Brain microvascular endothelial cell (primary cell): ENCODE measurements around the gene CNGA1.

Source experiments
- DNase-seq: peaks from one replicate; pipeline ENCODE4 v3.0.0-alpha.2; 2020
- H3K27ac ChIP-seq: fragments of 250-450 bp; sonication (Bioruptor Pico); 2 replicates; pipeline ENCODE4 v1.5.1; 2020; ENCODE audit warnings: mild to moderate bottlenecking, moderate library complexity
- H3K27me3 ChIP-seq: fragments of 250-450 bp; sonication (Bioruptor Pico); replicated peaks from 2 replicates; pipeline ENCODE4 v1.5.1; 2020; ENCODE audit warnings: mild to moderate bottlenecking
- H3K36me3 ChIP-seq: fragments of 250-450 bp; sonication (Bioruptor Pico); replicated peaks from 2 replicates; pipeline ENCODE4 v1.5.1; 2020; ENCODE audit warnings: mild to moderate bottlenecking
- H3K4me3 ChIP-seq: 2 replicates; pipeline ENCODE4 v1.5.1; 2011; ENCODE audit warnings: low read depth, mild to moderate bottlenecking, control low read depth, low read length, moderate library complexity
- CTCF ChIP-seq: IDR thresholded peaks from 2 replicates; pipeline ENCODE4 v1.5.1; 2011; ENCODE audit warnings: low read depth, mild to moderate bottlenecking, moderate library complexity, low read length, control low read depth, inconsistent platforms; ENCODE audit errors: missing control alignments
- in situ Hi-C: cut with HindIII; loops from 2 replicates; pipeline ENCODE4 v1.10.0; 2017; ENCODE audit warnings: low sequenced_read_pairs, low pct_ligation_motif_present

Gene CNGA1

GRCh38 chr4:47899639-47900038 lies 116.8 kb downstream of the CNGA1 start:
- in situ Hi-C loops, result no loop called here
- TF ChIP-seq CTCF, result no peak
- Histone ChIP-seq H3K4me3 (no peak overlapping the region), H3K36me3 (peaks cover 34% of the 10 kb centered on the region), H3K27ac (no peak overlapping the region), H3K27me3 (no peaks in the 10 kb centered on the region)
- DNase-seq, result no peak

- no peak for TF ChIP-seq CTCF
- Histone ChIP-seq H3K4me3 (no peak overlapping the region), H3K36me3 (peaks cover 42% of the 10 kb centered on the region), H3K27ac (no peak overlapping the region), H3K27me3 (no peaks in the 10 kb centered on the region)
- no peak for DNase-seq
- in situ Hi-C loops, result no loop called here
These were observed 124.6 kb downstream of the CNGA1 start for GRCh38 chr4:47891928-47892327.
